MM.1S (cell line): Measurements from ENCODE around the gene RCVRN.

ENCODE experiments used
- DNase-seq: peaks from one replicate; pipeline ENCODE4 v3.0.0-alpha.2; 2015
- H2AFZ ChIP-seq: fragments of 300-600 bp; sonication (generic); 2 replicates; pipeline ENCODE4 v1.6.0; 2016; ENCODE audit warnings: antibody characterized with exemption, low read length
- H3F3A ChIP-seq: fragments of 300-600 bp; sonication (generic); 2 replicates; pipeline ENCODE4 v1.6.1; 2016; ENCODE audit warnings: mild to moderate bottlenecking, antibody characterized with exemption, low read length, moderate library complexity, mixed read lengths; ENCODE audit not compliant: insufficient read depth
- H3K27ac ChIP-seq: fragments of 300-600 bp; sonication (generic); 2 replicates; pipeline ENCODE4 v1.5.1; 2016; ENCODE audit warnings: mild to moderate bottlenecking, low read length
- H3K27me3 ChIP-seq: fragments of 300-600 bp; sonication (generic); replicated peaks from 2 replicates; pipeline ENCODE4 v1.6.0; 2016; ENCODE audit warnings: low read length; ENCODE audit not compliant: insufficient read depth
- H3K36me3 ChIP-seq: fragments of 300-600 bp; sonication (generic); replicated peaks from 2 replicates; pipeline ENCODE4 v1.6.1; 2016; ENCODE audit warnings: mild to moderate bottlenecking, low read length, mixed read lengths; ENCODE audit not compliant: insufficient read depth
- H3K4me1 ChIP-seq: fragments of 300-600 bp; sonication (generic); 2 replicates; pipeline ENCODE4 v1.6.1; 2016; ENCODE audit warnings: low read length, mixed read lengths
- H3K4me2 ChIP-seq: fragments of 300-600 bp; sonication (generic); 2 replicates; pipeline ENCODE4 v1.6.0; 2016; ENCODE audit warnings: low read depth, low read length
- H3K4me3 ChIP-seq: fragments of 300-600 bp; sonication (generic); 2 replicates; pipeline ENCODE4 v1.5.1; 2016; ENCODE audit warnings: low read length, mixed read lengths
- H3K79me2 ChIP-seq: fragments of 300-600 bp; sonication (generic); 2 replicates; pipeline ENCODE4 v1.6.1; 2016; ENCODE audit warnings: mixed run types, low read length, mixed read lengths
- H3K9ac ChIP-seq: fragments of 300-600 bp; sonication (generic); 2 replicates; pipeline ENCODE4 v1.6.1; 2016; ENCODE audit warnings: low read length, mixed read lengths
- H3K9me2 ChIP-seq: fragments of 300-600 bp; sonication (generic); replicated peaks from 2 replicates; pipeline ENCODE4 v1.6.1; 2016; ENCODE audit warnings: mild to moderate bottlenecking, low read length, mixed read lengths; ENCODE audit not compliant: insufficient read depth
- H3K9me3 ChIP-seq: fragments of 300-600 bp; sonication (generic); replicated peaks from 2 replicates; pipeline ENCODE4 v1.6.1; 2016; ENCODE audit warnings: mild to moderate bottlenecking, low read length, mixed read lengths; ENCODE audit not compliant: insufficient read depth
- H4K20me1 ChIP-seq: fragments of 300-600 bp; sonication (generic); 2 replicates; pipeline ENCODE4 v1.6.1; 2016; ENCODE audit warnings: mild to moderate bottlenecking, low read length, moderate library complexity, mixed read lengths; ENCODE audit not compliant: insufficient read depth
- CTCF ChIP-seq: fragments of 300-600 bp; sonication (generic); IDR thresholded peaks from 2 replicates; pipeline ENCODE4 v1.5.1; 2016; ENCODE audit warnings: antibody characterized with exemption, low read length, mixed read lengths
- EZH2 ChIP-seq: fragments of 300-600 bp; sonication (generic); optimal IDR thresholded peaks from 2 replicates; pipeline ENCODE3; 2017; ENCODE audit warnings: low read depth, mild to moderate bottlenecking, antibody characterized with exemption, low read length, mixed read lengths
- EZH2phosphoT487 ChIP-seq: fragments of 300-600 bp; sonication (generic); IDR thresholded peaks from 2 replicates; pipeline ENCODE4 v1.6.1; 2018; ENCODE audit warnings: antibody characterized with exemption, low read length

Gene RCVRN

DNA sequence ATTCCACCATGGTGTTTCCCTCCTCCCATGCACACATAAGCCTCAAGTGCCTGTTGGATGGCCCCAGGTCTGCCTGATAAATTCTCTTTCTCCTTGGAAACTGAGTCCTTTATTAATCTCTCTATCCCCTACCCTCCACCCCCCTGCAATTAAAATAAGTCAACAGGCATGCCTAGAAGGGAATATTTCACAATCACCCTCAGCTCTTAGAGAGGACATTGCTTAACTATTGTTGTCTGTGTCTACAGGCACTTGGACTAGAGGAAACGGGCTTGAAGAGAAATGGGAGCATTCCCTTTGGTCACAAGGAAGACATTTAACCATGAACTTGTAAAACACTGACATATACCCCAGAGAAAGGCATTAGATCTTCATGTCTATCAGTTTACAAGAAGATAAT is 39.5 kb downstream of the RCVRN start:
- Histone ChIP-seq H3F3A (no peaks in the 10 kb centered on the region), H2AFZ (no peak overlapping the region), H3K27me3 (no peaks in the 10 kb centered on the region), H4K20me1 (no peaks in the 10 kb centered on the region), H3K4me3 (no peak overlapping the region), H3K4me1 (no peaks in the 10 kb centered on the region), H3K36me3 (no peaks in the 10 kb centered on the region), H3K4me2 (no peak overlapping the region), H3K79me2 (no peaks in the 10 kb centered on the region), H3K9ac (no peak overlapping the region), H3K9me3 (no peaks in the 10 kb centered on the region), H3K27ac (no peak overlapping the region), H3K9me2 (no peaks in the 10 kb centered on the region)
- no peak for DNase-seq
- TF ChIP-seq EZH2 (no peak), CTCF (no peak), EZH2phosphoT487 (no peak)

DNA sequence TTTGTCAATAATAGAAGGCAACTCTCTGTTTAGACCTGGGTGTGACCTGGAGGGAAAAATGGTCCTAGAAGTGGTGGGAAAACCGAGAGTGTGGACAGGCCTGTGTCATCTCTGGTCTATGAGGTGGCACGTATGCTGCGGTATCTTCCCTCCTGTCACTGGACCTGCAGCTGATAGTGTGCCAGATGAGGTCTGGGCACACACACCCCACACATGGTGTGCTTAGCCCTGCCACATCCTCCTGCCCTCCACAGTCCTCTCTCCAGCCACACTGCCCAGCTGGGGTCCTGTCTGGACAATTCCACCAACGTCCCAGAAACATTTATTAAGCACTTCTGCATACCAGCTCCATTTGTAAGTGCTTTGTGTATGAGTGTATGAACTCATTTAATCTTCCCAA is 42.1 kb downstream of the RCVRN start:
- Histone ChIP-seq H4K20me1 (no peaks in the 10 kb centered on the region), H3K9ac (no peak overlapping the region), H3K79me2 (no peaks in the 10 kb centered on the region), H3K27ac (no peak overlapping the region), H3K9me3 (no peaks in the 10 kb centered on the region), H3K4me1 (no peaks in the 10 kb centered on the region), H3K36me3 (no peaks in the 10 kb centered on the region), H3K4me2 (no peak overlapping the region), H3K27me3 (no peaks in the 10 kb centered on the region), H2AFZ (no peak overlapping the region), H3K4me3 (no peak overlapping the region), H3F3A (no peaks in the 10 kb centered on the region), H3K9me2 (no peaks in the 10 kb centered on the region)
- TF ChIP-seq CTCF, result no peak
- TF ChIP-seq EZH2, result no peak
- TF ChIP-seq EZH2phosphoT487, result no peak
- no peak for DNase-seq

DNA sequence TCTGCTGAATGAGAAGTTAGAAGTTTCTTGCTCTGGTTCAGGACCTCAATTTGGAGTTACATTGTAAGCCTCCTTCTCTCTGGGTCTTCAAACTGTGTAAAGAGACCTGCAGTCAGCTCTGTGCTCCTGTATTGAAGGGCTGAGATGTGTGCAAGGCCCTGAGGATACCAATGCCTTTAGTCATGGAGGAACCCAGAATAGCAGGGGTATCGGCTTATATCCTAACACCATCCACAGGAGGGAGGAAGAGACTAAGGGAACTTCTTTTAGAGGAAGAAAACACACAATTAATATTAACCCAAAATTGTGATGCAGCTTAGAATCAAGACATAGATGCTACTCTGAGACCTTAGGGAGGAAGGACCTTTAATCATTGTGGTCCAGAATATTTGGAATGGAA is 42.9 kb downstream of the RCVRN start:
- H3K9ac ChIP-seq, result no peak overlapping the region
- no peak overlapping the region for H2AFZ ChIP-seq
- H3F3A ChIP-seq, result no peaks in the 10 kb centered on the region
- H3K4me3 ChIP-seq, result no peak overlapping the region
- no peaks in the 10 kb centered on the region for H4K20me1 ChIP-seq
- no peak for DNase-seq
- H3K9me3 ChIP-seq, result no peaks in the 10 kb centered on the region
- H3K36me3 ChIP-seq, result no peaks in the 10 kb centered on the region
- H3K4me1 ChIP-seq, result no peaks in the 10 kb centered on the region
- no peaks in the 10 kb centered on the region for H3K27me3 ChIP-seq
- no peak for TF ChIP-seq CTCF
- no peak for TF ChIP-seq EZH2
- no peak for TF ChIP-seq EZH2phosphoT487
- H3K27ac ChIP-seq, result no peak overlapping the region
- H3K79me2 ChIP-seq, result no peaks in the 10 kb centered on the region
- H3K9me2 ChIP-seq, result no peaks in the 10 kb centered on the region
- no peak overlapping the region for H3K4me2 ChIP-seq
